Measurements from ENCODE around the gene TAX1BP1. TPM values are rescaled to one million over a fixed set of nuclear protein-coding genes. Genes with fewer than 3 reads are reported as not detected.

Gene TAX1BP1
- total RNA-seq, 1 donor from 2014 or later = 73.1 TPM

DNA sequence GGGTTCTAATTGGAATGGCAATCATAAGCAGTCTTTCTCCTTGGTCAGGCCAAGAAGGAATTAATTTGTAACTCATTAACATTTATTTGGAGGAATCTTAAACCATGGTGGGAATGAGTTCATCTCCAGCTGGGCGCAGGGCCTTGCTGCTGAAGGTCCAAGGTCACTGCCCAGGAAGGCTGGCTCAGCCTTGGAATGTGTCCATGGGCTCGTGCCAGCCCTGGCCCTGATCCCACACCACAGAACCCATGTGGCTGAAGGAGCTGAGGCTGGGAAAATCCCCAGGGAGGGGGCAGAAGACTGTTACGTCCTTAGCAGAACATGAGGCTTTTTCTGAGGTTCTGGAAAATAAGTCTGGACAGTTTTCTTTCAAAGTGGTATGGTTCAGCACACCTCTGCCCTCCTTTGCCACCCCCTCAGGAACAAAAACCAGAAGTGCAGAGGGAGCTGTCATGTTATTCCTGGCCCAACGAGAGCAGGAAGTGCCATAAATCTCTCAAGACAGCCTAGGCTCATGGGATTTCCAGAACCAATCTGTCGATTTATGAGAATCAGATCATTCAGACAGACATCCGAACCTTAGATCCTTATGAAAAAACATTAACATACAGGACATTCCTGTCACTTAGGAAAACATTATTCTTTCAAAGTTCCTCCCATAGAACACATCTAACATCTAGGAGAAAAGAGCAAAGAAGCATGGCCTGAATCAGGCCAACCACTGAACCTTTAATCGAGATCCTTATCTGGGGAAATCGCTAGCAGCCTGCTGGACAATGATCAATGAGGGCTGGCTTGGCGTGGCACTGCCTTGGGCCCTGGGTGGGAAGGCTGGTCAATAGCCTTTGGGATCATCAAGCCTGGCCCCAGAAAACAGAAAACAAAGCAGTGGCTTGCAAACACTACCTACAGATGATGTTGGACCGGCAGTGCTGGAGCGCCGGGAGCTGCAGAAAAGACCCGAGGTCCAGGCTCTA, 134.3 kb downstream of the TAX1BP1 start:
- peak; percentile 79 for DNase-seq (ENCODE audit: extremely low read depth, low read depth, low spot score)

DNA sequence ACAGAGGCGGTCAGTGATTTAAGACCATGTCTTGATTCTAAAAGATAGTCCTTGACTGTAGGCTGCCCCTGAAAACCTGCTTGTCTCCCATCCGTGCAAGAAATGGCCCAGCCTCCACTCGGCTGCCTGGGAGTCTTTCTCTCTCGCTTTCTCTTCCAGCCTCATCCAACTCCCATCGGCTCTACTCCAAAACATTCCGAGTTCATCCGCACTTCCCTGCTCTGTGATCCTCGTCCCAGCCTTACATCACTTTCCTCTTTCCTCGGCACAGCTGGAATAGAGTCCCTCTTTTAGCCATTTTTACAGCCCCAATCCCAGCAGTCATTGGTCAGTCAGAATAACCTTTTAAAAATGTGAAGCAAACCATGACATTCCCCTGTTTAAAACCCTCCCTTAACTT, 135.1 kb downstream of the TAX1BP1 start:
- DNase-seq (ENCODE audit: extremely low read depth, low read depth, low spot score) = no peak

DNA sequence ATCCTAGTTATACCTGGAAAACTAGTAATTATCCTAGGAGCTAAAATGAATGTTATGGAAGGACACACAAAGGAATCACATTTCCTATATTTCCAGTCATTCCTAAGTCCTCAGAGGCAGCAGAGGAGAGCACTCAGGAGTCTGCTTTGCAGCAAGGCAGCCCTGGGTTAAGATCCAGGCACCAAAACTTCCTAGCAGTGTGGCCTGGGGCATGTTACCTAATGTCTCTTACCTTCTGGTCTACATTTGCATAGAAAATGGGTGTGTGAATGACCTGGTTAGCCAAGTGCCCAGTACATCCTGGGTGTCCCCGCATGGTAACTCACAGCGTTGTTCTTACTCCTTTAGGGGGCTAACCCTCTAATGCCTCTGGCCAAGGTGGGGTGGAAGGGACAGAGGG, 135.9 kb downstream of the TAX1BP1 start:
- no peak for DNase-seq (ENCODE audit: extremely low read depth, low read depth, low spot score)

DNA sequence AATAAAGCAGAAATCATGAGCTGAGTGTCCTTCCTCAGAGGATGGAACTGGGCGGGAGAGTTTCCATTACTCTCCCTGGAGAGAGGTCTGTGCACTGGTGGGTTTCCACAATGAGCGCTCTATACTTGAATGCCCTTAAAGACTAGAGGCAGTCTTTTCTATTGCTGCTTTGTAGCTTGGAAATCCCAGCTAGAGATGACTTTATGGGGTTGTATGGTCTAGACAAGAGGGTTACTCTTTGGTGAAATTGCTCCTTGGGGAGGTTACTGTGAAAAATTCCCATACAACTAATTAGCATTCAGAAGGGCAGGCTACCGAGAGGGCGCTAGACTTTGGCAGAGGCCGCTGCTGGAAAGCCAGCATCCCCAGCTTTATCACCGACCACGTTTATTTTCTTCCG, 136.8 kb downstream of the TAX1BP1 start:
- DNase-seq (ENCODE audit: extremely low read depth, low read depth, low spot score) = no peak

Other genes with a start within 250 kb of the TAX1BP1 start
- gene HIBADH, start 77.3 kb upstream of the TAX1BP1 start, total RNA-seq = 29.8 and 31.7 TPM in 2 replicates